K562 (cell line): Measurements from ENCODE around the gene RNASE4. TPM values are rescaled to one million over a fixed set of nuclear protein-coding genes. Genes with fewer than 3 reads are reported as not detected.

Source experiments
- ARNT ChIP-seq, 2 experiments: fragments of 450-650 bp; IDR thresholded peaks; 2 replicates each; pipeline ENCODE4 v1.6.1; 2016; ENCODE audit warnings: mild to moderate bottlenecking in 1 of 2
- EP400 ChIP-seq: fragments of 450-650 bp; IDR thresholded peaks from 2 replicates; pipeline ENCODE4 v1.6.1; 2017; ENCODE audit warnings: antibody characterized with exemption, mild to moderate bottlenecking, moderate library complexity
- JUND ChIP-seq, 2 experiments: IDR thresholded peaks; 2 replicates in 1 of 2; 3 replicates in 1 of 2; pipeline ENCODE4 v1.6.1; 2011; ENCODE audit warnings: borderline replicate concordance in 2 of 2, low read depth in 2 of 2, low read length in 2 of 2, improper control_type of control experiment in 1 of 2, missing biosample characterization in 1 of 2, missing genetic modification characterization in 1 of 2, missing genetic modification reagents in 1 of 2
- MGA ChIP-seq: fragments of 450-650 bp; IDR thresholded peaks from 2 replicates; pipeline ENCODE4 v1.6.1; 2016; ENCODE audit warnings: mild to moderate bottlenecking, moderate library complexity
- PHF8 ChIP-seq: fragments of 200-600 bp; sonication (generic); IDR thresholded peaks from 2 replicates; pipeline ENCODE4 v1.6.1; 2012; ENCODE audit warnings: mixed run types, mild to moderate bottlenecking, inconsistent platforms, low read length, moderate library complexity, borderline replicate concordance
- SRSF3 ChIP-seq: fragments of 200-400 bp; formaldehyde crosslinking; IDR thresholded peaks from 2 replicates; pipeline ENCODE4 v1.6.1; 2016; ENCODE audit warnings: mild to moderate bottlenecking, low read length, moderate library complexity; ENCODE audit not compliant: insufficient read depth
- TRIM28 ChIP-seq: fragments of 450-650 bp; IDR thresholded peaks from 2 replicates; pipeline ENCODE4 v1.6.1; 2017
- ZNF395 ChIP-seq: fragments of 200-800 bp; sonication (Bioruptor generic); IDR thresholded peaks from 2 replicates; pipeline ENCODE4 v1.6.1; 2017; ENCODE audit warnings: missing genetic modification characterization, missing compliant biosample characterization
- polyA plus RNA-seq, 8 experiments: library from polyadenylated mRNA; depleted of rRNA in 4 of 8; stranded (reverse) in 5 of 8; unstranded in 3 of 8; fragments of >200 nt; fragmentation: Nextera tagmentation in 2 of 8; fragmentation: Illumina TruSeq in 1 of 8; extraction: Ambion mirVana in 2 of 8; extraction: Trizol in 1 of 8; gene quantifications; 2 replicates each; pipeline versions ENCODE4 v1.2.1 to v1.2.3, GENCODE V29; 2011 to 2014; ENCODE audit warnings: inconsistent platforms in 1 of 8, missing spikeins in 1 of 8
- total RNA-seq, 7 experiments: library from RNA; depleted of rRNA in 6 of 7; stranded (reverse); fragments of >200 nt in 6 of 7; fragmentation: Illumina TruSeq in 2 of 7; extraction: Trizol in 2 of 7; gene quantifications; 2 replicates each; pipeline versions ENCODE4 v1.2.1 to v1.2.3, GENCODE V29; 2011 to 2021; ENCODE audit warnings: low replicate concordance in 1 of 7
- TF ChIP-seq, protein P1 (sequence below): sonication (generic); formaldehyde crosslinking; IDR thresholded peaks from 2 replicates; pipeline ENCODE4 v1.4.0; 2020; ENCODE audit warnings: mild to moderate bottlenecking, missing genetic modification reagents

The RNASE4 gene
- total and polyA plus RNA-seq, 9 of the 15 experiments (the other 6 are each of a cell fraction or from before 2014, with no cell fraction given): 0.09 to 0.22 (median 0.13) TPM; not detected in 2

DNA sequence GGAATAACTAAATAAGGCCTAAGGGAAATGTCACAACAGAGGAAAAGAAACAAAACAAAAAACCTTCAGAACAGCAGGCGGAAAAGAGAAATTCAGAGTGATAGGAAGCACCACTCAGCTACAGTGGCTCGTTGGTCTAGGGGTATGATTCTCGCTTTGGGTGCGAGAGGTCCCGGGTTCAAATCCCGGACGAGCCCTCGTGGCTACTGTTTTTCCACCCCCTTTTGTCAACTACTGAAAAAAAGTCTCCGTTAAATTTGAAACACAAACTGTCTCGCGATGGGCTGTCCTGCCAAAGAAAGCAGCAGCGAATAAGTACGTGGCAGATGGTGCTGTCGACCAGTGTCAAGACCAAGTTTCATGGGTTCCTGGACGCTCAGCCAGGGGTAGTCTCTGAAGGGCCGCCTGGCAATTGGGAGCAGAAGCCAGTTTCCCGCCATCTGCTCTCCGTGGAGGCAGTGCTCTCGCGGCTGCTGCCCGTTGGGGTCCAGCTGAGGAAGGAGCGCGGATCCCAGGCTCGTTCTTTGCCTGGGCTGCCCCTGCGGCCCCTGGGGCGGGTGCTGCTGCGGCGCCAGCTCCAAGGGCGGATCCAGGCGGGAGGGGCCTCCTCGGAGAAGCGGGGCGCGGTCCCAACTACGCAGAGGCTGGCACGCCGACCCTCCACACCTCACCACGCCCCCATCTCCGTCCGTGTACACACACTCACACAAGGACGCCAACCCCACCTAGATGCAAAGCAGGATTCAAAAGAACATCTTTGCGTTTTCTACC lies at the start of gene RNASE4 (continued):
- TF ChIP-seq MGA: peak; percentile 59; the same call in 1 of the 2 replicates
- TF ChIP-seq PHF8: peak; percentile 44; the same call in 1 of the 2 replicates
- TF ChIP-seq TRIM28: no peak
- 0 out of 2 replicates have a peak, but pooled peaks have one; percentile 4 for TF ChIP-seq JUND (IDR thresholded peaks at IDR 0.05; ENCODE audit: borderline replicate concordance, low read depth, low read length)
- no peak for TF ChIP-seq JUND (tag; IDR thresholded peaks at IDR 0.05; ENCODE audit: borderline replicate concordance, low read depth, low read length)
- no peak for TF ChIP-seq SRSF3
- TF ChIP-seq EP400: peak; percentile 49
- TF ChIP-seq, protein P1, sequence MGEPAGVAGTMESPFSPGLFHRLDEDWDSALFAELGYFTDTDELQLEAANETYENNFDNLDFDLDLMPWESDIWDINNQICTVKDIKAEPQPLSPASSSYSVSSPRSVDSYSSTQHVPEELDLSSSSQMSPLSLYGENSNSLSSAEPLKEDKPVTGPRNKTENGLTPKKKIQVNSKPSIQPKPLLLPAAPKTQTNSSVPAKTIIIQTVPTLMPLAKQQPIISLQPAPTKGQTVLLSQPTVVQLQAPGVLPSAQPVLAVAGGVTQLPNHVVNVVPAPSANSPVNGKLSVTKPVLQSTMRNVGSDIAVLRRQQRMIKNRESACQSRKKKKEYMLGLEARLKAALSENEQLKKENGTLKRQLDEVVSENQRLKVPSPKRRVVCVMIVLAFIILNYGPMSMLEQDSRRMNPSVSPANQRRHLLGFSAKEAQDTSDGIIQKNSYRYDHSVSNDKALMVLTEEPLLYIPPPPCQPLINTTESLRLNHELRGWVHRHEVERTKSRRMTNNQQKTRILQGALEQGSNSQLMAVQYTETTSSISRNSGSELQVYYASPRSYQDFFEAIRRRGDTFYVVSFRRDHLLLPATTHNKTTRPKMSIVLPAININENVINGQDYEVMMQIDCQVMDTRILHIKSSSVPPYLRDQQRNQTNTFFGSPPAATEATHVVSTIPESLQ (CRISPR knock-in tag): 0 out of 2 replicates have a peak, but pooled peaks have one; percentile 19
- TF ChIP-seq ZNF395 (CRISPR knock-in tag): peak; percentile 64; the same call in 1 of the 2 replicates
- peak; percentile 40 to 96; a peak in 3 of 4 replicates for TF ChIP-seq ARNT (IDR thresholded peaks at IDR 0.05)
